RWPE2 (cell line): ENCODE results near the gene CADM3.
A peak's percentile ranks its signal among the peaks of the same experiment; 100 is the strongest.

Source experiments
- ATAC-seq: fragments of 200-7000 bp; cut with Tn5 transposase; 3 replicates; pipeline ENCODE4 v1.9.1; 2021; ENCODE audit warnings: low read depth
- DNase-seq: peaks from one replicate; pipeline ENCODE4 v3.0.0-alpha.2; 2020; ENCODE audit warnings: low spot score
- H3K27ac ChIP-seq: fragments of 450-650 bp; 2 replicates; pipeline ENCODE4 v1.5.1; 2017; ENCODE audit warnings: mild to moderate bottlenecking; ENCODE audit not compliant: poor library complexity, severe bottlenecking
- H3K27me3 ChIP-seq: fragments of 250-450 bp; sonication (Bioruptor Pico); 2 replicates; pipeline ENCODE4 v1.5.1; 2021; ENCODE audit warnings: mild to moderate bottlenecking, moderate library complexity; ENCODE audit not compliant: insufficient read depth, poor library complexity, severe bottlenecking
- H3K36me3 ChIP-seq: fragments of 250-450 bp; sonication (Bioruptor Pico); 2 replicates; pipeline ENCODE4 v1.5.1; 2020; ENCODE audit warnings: low read depth, mild to moderate bottlenecking, moderate library complexity
- H3K4me1 ChIP-seq: fragments of 250-450 bp; sonication (Bioruptor Pico); 2 replicates; pipeline ENCODE4 v1.5.1; 2021; ENCODE audit warnings: mild to moderate bottlenecking, moderate library complexity; ENCODE audit not compliant: insufficient read depth, poor library complexity, severe bottlenecking
- H3K4me3 ChIP-seq: fragments of 250-450 bp; sonication (Bioruptor Pico); 2 replicates; pipeline ENCODE4 v1.5.1; 2021; ENCODE audit warnings: mild to moderate bottlenecking, moderate library complexity; ENCODE audit not compliant: severe bottlenecking
- H3K9me3 ChIP-seq: fragments of 250-450 bp; sonication (Bioruptor Pico); 2 replicates; pipeline ENCODE4 v1.5.1; 2021; ENCODE audit warnings: mild to moderate bottlenecking, moderate library complexity; ENCODE audit not compliant: severe bottlenecking
- TF ChIP-seq, protein P1 (sequence below): fragments of 450-650 bp; IDR thresholded peaks from one replicate; pipeline ENCODE4 v1.5.1; 2017; ENCODE audit warnings: mild to moderate bottlenecking, moderate library complexity; ENCODE audit not compliant: poor library complexity, severe bottlenecking

The CADM3 gene

DNA sequence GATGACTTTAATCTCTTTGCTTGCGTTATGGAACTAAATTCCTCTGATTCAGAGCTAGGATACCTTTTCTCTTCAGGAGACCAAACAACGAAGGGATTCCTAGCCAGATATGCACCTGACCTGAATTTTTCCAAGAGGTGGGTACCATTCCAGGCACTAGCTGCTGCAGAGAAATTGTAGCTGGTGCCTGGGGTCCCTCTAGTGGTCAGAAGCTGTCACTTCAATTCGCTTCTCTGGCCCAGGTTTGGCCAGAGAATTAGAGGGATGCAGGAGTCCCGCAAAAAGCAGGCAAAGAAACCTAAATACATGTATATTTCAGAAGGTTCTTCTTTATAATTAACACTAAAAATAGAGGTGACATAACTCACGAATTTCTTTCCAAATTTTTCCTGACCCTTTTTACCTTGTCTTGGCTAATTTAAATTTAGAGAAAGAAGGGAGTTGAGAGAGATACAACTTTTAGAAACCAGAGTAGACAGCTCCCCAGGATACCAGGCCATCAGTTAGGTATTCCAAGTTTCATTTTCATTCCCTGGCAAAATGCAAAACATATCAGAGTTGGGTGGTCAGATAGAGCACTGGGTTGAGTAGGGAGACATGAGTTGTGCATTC, 42.8 kb downstream of the CADM3 start:
- Histone ChIP-seq H3K36me3 (no peaks in the 10 kb centered on the region), H3K27me3 (no peaks in the 10 kb centered on the region), H3K4me3 (no peak overlapping the region), H3K27ac (no peak overlapping the region), H3K4me1 (no peaks in the 10 kb centered on the region), H3K9me3 (no peaks in the 10 kb centered on the region)
- TF ChIP-seq, protein P1, sequence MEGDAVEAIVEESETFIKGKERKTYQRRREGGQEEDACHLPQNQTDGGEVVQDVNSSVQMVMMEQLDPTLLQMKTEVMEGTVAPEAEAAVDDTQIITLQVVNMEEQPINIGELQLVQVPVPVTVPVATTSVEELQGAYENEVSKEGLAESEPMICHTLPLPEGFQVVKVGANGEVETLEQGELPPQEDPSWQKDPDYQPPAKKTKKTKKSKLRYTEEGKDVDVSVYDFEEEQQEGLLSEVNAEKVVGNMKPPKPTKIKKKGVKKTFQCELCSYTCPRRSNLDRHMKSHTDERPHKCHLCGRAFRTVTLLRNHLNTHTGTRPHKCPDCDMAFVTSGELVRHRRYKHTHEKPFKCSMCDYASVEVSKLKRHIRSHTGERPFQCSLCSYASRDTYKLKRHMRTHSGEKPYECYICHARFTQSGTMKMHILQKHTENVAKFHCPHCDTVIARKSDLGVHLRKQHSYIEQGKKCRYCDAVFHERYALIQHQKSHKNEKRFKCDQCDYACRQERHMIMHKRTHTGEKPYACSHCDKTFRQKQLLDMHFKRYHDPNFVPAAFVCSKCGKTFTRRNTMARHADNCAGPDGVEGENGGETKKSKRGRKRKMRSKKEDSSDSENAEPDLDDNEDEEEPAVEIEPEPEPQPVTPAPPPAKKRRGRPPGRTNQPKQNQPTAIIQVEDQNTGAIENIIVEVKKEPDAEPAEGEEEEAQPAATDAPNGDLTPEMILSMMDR = peak; percentile 94
- no peak for DNase-seq
- ATAC-seq = peak; percentile 68; the same call in 1 of the 3 replicates

DNA sequence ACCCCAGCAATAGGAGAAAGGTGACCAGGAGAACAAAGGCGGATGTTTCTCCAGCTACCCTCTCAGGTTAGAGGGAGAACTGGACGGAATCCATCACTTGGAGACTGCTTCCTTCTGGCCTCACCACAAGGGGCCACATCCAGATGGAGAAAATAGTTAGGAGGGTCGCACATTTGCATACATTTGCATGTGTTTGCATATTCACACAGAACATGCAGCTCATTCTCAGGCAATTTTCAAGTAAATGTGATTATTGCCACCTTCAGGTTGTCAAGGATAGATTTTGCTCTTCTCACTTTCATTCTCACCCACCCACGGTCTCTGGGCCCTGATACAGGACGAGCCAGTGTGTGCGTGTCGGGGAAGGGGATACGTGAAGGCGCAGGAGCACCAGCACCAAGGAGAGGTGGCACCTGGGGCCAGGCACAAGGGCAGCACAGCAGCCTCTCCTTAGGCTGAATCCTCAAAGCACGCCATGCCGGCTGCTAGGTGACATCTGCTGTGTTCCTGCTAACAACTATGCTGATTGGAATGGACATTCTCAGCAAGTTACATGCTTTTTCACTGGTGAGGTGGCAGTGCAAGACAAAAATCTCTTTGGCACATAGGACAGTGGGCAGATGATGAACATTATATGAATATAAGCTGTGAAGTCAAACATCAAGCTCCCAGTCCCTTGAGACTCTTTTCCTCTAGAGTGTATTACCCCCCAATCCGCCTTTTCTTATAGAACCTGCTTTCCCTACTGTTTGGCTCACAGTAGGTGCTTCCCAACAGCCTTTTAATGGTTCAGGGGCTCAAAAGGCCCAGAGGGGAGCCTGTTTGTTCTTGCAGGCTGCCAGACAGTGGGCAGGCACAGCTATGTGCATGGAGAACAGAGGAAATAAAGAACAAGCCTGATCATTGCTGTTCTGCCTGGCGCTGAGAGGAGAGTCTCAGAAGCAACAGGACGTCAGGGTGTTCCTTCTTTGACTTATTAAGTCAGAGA, 47.5 kb downstream of the CADM3 start:
- Histone ChIP-seq H3K4me3 (no peak overlapping the region), H3K27ac (no peak overlapping the region)

DNA sequence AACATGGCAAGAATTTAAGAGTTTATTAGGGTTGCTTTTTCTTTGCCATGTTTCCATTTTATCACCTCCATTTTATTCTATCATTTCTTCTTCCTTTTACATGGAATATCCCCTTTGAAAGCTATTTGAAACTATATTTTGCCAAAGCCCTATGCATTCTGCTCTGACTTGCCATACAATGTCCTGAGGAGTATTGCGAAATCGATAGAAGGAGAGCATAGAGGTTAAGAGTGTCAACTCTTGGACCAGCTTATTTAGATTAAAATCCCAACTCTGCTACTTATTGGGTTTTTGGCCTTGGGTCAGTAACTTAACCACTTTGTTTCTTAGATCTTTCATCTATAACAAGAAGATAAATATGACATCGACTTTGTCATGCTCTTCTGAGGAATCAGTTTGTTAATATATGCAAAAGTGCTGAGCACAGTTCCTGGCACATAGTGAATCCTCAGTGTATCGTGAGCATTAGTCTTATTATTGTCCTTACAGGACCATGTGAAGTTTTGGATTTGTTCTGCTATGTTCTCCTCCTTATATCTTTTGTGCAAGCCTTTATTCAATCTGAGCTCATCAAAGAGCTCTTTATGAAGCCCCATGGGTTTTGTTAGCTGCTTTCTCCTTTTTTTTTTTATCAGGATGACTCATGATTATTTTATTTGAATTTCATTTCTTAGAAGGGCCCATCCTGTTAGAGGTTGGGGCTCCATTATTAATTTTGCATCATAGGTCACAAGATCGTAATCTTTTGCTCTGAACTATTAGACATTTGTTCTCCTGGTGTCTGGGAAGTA, 50.9 kb downstream of the CADM3 start:
- Histone ChIP-seq H3K27ac (no peak overlapping the region), H3K27me3 (no peaks in the 10 kb centered on the region), H3K4me1 (no peaks in the 10 kb centered on the region), H3K36me3 (no peaks in the 10 kb centered on the region), H3K4me3 (no peak overlapping the region), H3K9me3 (no peaks in the 10 kb centered on the region)
- TF ChIP-seq, protein P1 = no peak
- DNase-seq = no peak
- no peak for ATAC-seq

More for the DNA sequence above, 47.5 kb downstream of the CADM3 start:
- TF ChIP-seq, protein P1 = no peak
- Histone ChIP-seq H3K9me3 (no peaks in the 10 kb centered on the region), H3K4me1 (no peaks in the 10 kb centered on the region), H3K36me3 (no peaks in the 10 kb centered on the region), H3K27me3 (no peaks in the 10 kb centered on the region)
- ATAC-seq = no peak
- DNase-seq = no peak

DNA sequence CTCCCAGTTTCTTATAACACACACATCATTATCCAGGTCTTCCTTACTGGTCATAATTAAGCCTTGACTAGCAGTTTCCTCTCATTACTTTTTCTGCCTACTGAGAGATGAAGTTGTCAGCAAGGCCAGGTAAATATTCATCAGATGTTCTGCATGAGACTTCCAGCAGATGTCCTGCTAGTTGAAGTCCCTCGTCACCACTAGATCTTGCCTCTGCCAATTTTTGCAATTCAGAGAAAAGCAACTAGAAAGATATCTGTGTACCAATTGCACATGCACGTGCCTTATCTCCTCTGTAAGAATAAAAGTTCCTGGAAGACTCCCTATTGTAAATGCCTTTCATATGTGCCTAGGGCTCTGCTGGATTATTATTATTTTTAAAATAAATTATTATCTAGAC, 51.6 kb downstream of the CADM3 start:
- H3K4me1 ChIP-seq = no peaks in the 10 kb centered on the region
- no peak overlapping the region for H3K27ac ChIP-seq
- no peaks in the 10 kb centered on the region for H3K9me3 ChIP-seq
- no peak for ATAC-seq
- TF ChIP-seq, protein P1 = no peak
- H3K36me3 ChIP-seq = no peaks in the 10 kb centered on the region
- no peaks in the 10 kb centered on the region for H3K27me3 ChIP-seq
- H3K4me3 ChIP-seq = no peak overlapping the region
- DNase-seq = no peak
